Activated naive CD8-positive, alpha-beta T cell treated with anti-CD3 and anti-CD28 coated beads for 36 hours (primary cell): ENCODE measurements around the gene SNX5. TPM values are rescaled to one million over a fixed set of nuclear protein-coding genes. Genes with fewer than 3 reads are reported as not detected.

Experiments
- DNase-seq: peaks from one replicate; pipeline ENCODE4 v3.0.0; 2021
- H3K27ac Mint-ChIP-seq: one replicate; pipeline ENCODE4 v1.8.0; 2022; ENCODE audit warnings: mild to moderate bottlenecking, moderate library complexity, mixed read lengths
- H3K27me3 Mint-ChIP-seq: one replicate; pipeline ENCODE4 v1.8.0; 2022; ENCODE audit warnings: mild to moderate bottlenecking, mixed read lengths
- H3K36me3 Mint-ChIP-seq: one replicate; pipeline ENCODE4 v1.8.0; 2021; ENCODE audit warnings: mild to moderate bottlenecking, mixed read lengths
- H3K4me1 Mint-ChIP-seq: one replicate; pipeline ENCODE4 v1.8.0; 2021; ENCODE audit warnings: mixed read lengths
- H3K4me3 Mint-ChIP-seq: one replicate; pipeline ENCODE4 v1.8.0; 2022; ENCODE audit warnings: mild to moderate bottlenecking, moderate library complexity, mixed read lengths
- H3K9me3 Mint-ChIP-seq: one replicate; pipeline ENCODE4 v1.8.0; 2022; ENCODE audit warnings: mixed read lengths
- total RNA-seq, 2 experiments: library from RNA; stranded (reverse); gene quantifications; one replicate each; pipeline ENCODE4 v1.2.3, GENCODE V29; 2021

Gene SNX5
- total RNA-seq, 2 experiments from 2014 or later = 198 to 235 TPM

GRCh38 chr20:17931513-17931912 is 37.1 kb downstream of the SNX5 start:
- DNase-seq = no peak
- Mint-ChIP-seq H3K27ac (no peak overlapping the region), H3K9me3 (no peaks in the 10 kb centered on the region), H3K36me3 (no peaks in the 10 kb centered on the region), H3K27me3 (no peaks in the 10 kb centered on the region), H3K4me1 (peaks cover 5% of the 10 kb centered on the region), H3K4me3 (no peak overlapping the region)

GRCh38 chr20:17928633-17929311 is 39.8 kb downstream of the SNX5 start:
- Mint-ChIP-seq H3K36me3 (no peaks in the 10 kb centered on the region), H3K27ac (no peak overlapping the region), H3K27me3 (peaks cover 5% of the 10 kb centered on the region), H3K9me3 (no peaks in the 10 kb centered on the region), H3K4me3 (no peak overlapping the region), H3K4me1 (no peaks in the 10 kb centered on the region)
- DNase-seq = no peak

DNA sequence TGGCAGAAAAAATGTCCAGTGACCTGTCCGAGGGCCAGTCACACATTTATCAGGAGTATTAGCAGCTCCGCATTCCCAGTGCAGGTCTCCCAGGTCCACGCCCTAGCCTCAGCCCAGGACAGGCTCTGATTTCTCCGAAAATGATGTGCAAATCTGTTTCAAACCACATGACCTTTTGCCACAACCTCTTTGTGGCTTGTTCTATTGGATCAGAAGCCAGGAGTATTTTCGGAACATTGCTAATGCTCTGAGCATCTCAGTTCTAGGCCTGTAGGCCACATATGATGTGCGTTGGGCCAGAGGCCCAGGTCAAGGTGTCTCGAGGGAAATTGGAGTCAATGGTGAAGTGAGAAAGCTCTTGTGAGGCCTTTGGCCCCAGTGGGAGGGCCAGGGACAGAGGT is 40.4 kb downstream of the SNX5 start:
- DNase-seq = no peak
- no peaks in the 10 kb centered on the region for H3K4me1 Mint-ChIP-seq
- peaks cover 5% of the 10 kb centered on the region for H3K27me3 Mint-ChIP-seq
- H3K4me3 Mint-ChIP-seq = no peak overlapping the region
- no peaks in the 10 kb centered on the region for H3K36me3 Mint-ChIP-seq
- no peak overlapping the region for H3K27ac Mint-ChIP-seq
- no peaks in the 10 kb centered on the region for H3K9me3 Mint-ChIP-seq

DNA sequence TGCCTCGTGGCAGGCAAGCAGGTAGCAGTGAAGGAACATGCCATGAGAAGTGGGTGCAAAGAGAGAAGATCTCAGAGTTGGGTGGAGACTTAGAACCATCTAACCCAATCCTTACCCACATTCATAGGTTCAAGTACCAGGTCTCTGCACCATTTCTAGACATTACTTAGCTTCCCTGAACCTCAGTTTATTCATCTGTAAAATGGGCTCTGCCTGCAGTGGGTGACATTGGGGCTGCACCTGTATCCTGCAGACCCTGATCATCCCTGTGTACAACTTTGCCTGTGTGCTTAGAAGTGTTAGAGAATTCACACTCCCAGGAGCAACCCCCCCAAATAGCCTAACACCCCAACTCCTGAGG is 42.7 kb downstream of the SNX5 start:
- H3K36me3 Mint-ChIP-seq = no peaks in the 10 kb centered on the region
- H3K4me3 Mint-ChIP-seq = no peak overlapping the region
- H3K4me1 Mint-ChIP-seq = no peaks in the 10 kb centered on the region
- H3K9me3 Mint-ChIP-seq = no peaks in the 10 kb centered on the region
- DNase-seq = no peak
- peaks cover 14% of the 10 kb centered on the region for H3K27me3 Mint-ChIP-seq
- H3K27ac Mint-ChIP-seq = no peak overlapping the region

DNA sequence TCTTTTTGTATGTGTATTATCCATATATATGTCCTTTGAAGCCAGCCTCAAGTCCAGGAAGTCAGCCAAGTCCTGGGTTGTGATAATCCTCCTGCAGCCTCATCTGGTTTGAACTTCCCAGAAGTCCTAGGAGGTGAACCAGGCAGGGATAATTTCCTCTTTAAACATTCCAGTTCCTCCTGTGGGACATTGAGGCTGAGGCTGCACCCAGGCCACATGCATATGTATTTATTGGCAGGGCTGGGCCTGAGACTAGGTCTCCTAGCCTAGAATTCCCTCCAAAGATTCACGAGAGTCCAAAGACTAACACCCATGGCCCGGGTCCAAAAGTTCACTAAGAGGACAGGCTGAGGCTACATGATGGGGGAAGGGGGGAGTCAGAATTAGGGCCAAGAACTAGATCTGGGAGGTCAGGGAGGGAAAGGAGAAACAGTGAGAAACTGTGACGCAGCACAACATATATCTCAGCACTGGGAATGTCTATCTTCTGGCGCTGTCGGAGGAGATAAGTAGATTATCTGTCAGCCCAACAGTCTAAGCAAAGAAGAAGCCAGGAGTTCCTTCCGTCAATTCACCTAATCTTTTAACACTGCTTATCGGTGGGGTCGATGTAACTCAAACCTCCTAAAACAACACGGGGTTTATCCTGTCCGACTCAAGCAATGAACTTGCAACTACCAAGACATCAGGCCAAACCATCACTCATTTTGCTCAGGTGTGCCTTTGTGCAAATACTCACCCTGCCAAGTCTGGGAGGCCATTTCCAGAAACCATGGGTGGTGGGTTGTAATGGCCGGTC is 43.3 kb downstream of the SNX5 start:
- Mint-ChIP-seq H3K27ac (no peak overlapping the region), H3K4me1 (no peaks in the 10 kb centered on the region), H3K4me3 (no peak overlapping the region), H3K36me3 (no peaks in the 10 kb centered on the region), H3K27me3 (peaks cover 14% of the 10 kb centered on the region), H3K9me3 (no peaks in the 10 kb centered on the region)
- no peak for DNase-seq

GRCh38 chr20:17921774-17922173 is 46.8 kb downstream of the SNX5 start:
- Mint-ChIP-seq H3K27ac (no peak overlapping the region), H3K9me3 (no peaks in the 10 kb centered on the region), H3K27me3 (peaks cover 30% of the 10 kb centered on the region), H3K4me3 (no peak overlapping the region), H3K36me3 (no peaks in the 10 kb centered on the region), H3K4me1 (no peaks in the 10 kb centered on the region)
- DNase-seq = no peak

DNA sequence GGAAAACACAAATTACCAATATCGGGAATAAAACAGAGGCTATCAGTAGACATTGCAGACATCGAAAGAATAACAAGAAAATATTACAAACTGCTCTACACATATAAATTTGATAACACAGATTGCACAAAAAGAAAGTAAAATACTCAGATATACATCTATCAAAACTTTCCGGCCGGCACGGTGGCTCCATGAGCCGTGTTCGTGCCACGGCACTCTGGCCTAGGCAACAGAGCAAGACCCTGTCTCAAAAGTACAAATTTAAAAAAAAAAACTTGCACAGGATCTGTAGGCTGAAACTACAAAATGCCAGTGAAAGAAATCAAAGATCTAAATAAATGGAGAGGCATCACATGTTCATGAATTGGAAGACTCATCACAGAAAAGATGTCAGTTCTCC is 49.4 kb downstream of the SNX5 start:
- Mint-ChIP-seq H3K36me3 (no peaks in the 10 kb centered on the region), H3K9me3 (no peaks in the 10 kb centered on the region), H3K27ac (no peak overlapping the region), H3K4me3 (no peak overlapping the region), H3K4me1 (no peaks in the 10 kb centered on the region), H3K27me3 (peaks cover 31% of the 10 kb centered on the region)
- DNase-seq = no peak

- DNase-seq = no peak
- Mint-ChIP-seq H3K36me3 (no peaks in the 10 kb centered on the region), H3K4me3 (no peak overlapping the region), H3K9me3 (no peaks in the 10 kb centered on the region), H3K27ac (no peak overlapping the region), H3K27me3 (peaks cover 38% of the 10 kb centered on the region), H3K4me1 (no peaks in the 10 kb centered on the region)
These were observed 50.6 kb downstream of the SNX5 start for GRCh38 chr20:17917832-17918618.

GRCh38 chr20:17916433-17916891 is 52.1 kb downstream of the SNX5 start:
- no peak for DNase-seq
- Mint-ChIP-seq H3K4me3 (no peak overlapping the region), H3K4me1 (no peaks in the 10 kb centered on the region), H3K27ac (no peak overlapping the region), H3K36me3 (no peaks in the 10 kb centered on the region), H3K9me3 (no peaks in the 10 kb centered on the region), H3K27me3 (peaks cover 34% of the 10 kb centered on the region)

GRCh38 chr20:17914957-17915356 is 53.6 kb downstream of the SNX5 start:
- no peaks in the 10 kb centered on the region for H3K36me3 Mint-ChIP-seq
- no peak overlapping the region for H3K4me3 Mint-ChIP-seq
- H3K27ac Mint-ChIP-seq = no peak overlapping the region
- peaks cover 34% of the 10 kb centered on the region for H3K27me3 Mint-ChIP-seq
- no peak for DNase-seq
- no peaks in the 10 kb centered on the region for H3K4me1 Mint-ChIP-seq
- H3K9me3 Mint-ChIP-seq = no peaks in the 10 kb centered on the region

GRCh38 chr20:17912916-17913315 is 55.7 kb downstream of the SNX5 start:
- H3K9me3 Mint-ChIP-seq = no peaks in the 10 kb centered on the region
- H3K27me3 Mint-ChIP-seq = peaks cover 34% of the 10 kb centered on the region
- no peak for DNase-seq
- H3K4me3 Mint-ChIP-seq = no peak overlapping the region
- H3K27ac Mint-ChIP-seq = no peak overlapping the region
- no peaks in the 10 kb centered on the region for H3K4me1 Mint-ChIP-seq
- H3K36me3 Mint-ChIP-seq = no peaks in the 10 kb centered on the region

DNA sequence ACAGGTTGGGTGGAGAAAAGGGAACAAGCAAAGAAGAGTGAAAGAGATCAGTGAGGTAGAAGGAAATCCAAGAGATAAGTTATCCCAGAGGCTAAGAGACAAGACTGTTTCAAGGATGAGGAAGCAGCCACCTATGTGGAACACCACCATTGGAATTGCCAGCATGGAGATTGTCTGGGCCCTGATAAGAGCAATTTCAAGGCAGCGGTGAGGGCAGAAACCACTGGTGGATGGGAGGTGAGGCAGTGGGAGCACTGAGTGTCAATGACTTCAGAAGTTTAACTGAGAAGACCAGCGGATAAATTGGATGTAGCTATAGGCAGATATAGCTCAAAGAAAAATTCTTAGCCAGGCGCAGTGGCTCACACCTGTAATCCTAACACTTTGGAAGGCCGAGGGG is 56.7 kb downstream of the SNX5 start:
- DNase-seq = no peak
- Mint-ChIP-seq H3K27ac (no peak overlapping the region), H3K9me3 (no peaks in the 10 kb centered on the region), H3K4me1 (no peaks in the 10 kb centered on the region), H3K4me3 (no peak overlapping the region), H3K27me3 (peaks cover 25% of the 10 kb centered on the region), H3K36me3 (no peaks in the 10 kb centered on the region)

DNA sequence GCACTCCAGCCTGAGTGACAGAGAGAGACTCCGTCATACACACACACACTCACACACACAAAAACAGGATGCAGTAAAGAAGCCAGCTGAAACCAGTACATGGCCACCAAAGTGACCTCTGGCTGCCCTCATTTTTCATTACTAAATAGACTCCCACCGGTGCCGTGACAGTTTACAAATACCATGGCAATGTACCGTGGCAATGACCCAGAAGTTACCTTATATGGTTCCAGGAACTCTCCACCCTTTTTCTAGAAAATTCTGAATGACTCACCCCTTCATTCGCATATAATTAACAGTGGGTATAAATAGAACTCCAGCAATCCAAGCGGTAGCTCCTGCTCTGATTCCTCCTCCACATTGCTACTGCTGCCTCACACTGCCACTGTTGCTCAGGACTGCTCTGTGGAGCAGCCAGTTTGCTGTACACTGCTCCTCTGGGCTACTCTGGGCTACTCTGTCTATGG is 57.7 kb downstream of the SNX5 start:
- DNase-seq = no peak
- peaks cover 22% of the 10 kb centered on the region for H3K27me3 Mint-ChIP-seq
- H3K9me3 Mint-ChIP-seq = no peaks in the 10 kb centered on the region
- H3K27ac Mint-ChIP-seq = no peak overlapping the region
- H3K4me1 Mint-ChIP-seq = no peaks in the 10 kb centered on the region
- no peak overlapping the region for H3K4me3 Mint-ChIP-seq
- H3K36me3 Mint-ChIP-seq = no peaks in the 10 kb centered on the region

- H3K4me1 Mint-ChIP-seq = no peaks in the 10 kb centered on the region
- H3K4me3 Mint-ChIP-seq = no peak overlapping the region
- no peaks in the 10 kb centered on the region for H3K9me3 Mint-ChIP-seq
- no peak overlapping the region for H3K27ac Mint-ChIP-seq
- H3K27me3 Mint-ChIP-seq = peaks cover 22% of the 10 kb centered on the region
- no peak for DNase-seq
- H3K36me3 Mint-ChIP-seq = no peaks in the 10 kb centered on the region
These were observed 58.7 kb downstream of the SNX5 start for GRCh38 chr20:17909869-17910321.

DNA sequence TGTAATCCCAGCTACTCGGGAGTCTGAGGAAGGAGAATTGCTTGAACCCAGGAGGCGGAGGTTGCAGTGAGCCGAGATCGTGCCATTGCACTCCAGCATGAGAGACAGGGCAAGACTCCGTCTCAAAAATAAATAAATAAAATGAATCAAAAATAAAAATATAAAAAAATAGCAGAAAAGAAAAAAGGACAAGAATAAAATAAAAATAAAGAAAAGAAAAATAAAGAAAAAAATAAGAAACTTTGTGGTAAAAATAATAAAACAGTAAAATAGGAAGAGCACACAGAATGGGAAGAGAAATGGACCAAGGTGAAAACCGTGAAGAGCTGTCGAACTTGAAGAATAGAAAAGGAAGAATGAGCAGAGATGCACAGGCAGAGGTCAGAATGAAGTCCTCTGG is 63.0 kb downstream of the SNX5 start:
- DNase-seq = no peak
- no peaks in the 10 kb centered on the region for H3K9me3 Mint-ChIP-seq
- H3K4me1 Mint-ChIP-seq = no peaks in the 10 kb centered on the region
- peaks cover 5% of the 10 kb centered on the region for H3K27me3 Mint-ChIP-seq
- H3K4me3 Mint-ChIP-seq = no peak overlapping the region
- H3K27ac Mint-ChIP-seq = no peak overlapping the region
- no peaks in the 10 kb centered on the region for H3K36me3 Mint-ChIP-seq
